GM18873 (cell line): Measurements from ENCODE around the gene PCDHGA1.
"Not testable (repeated sequence)": the region's sequence is repeated elsewhere in the genome, so short reads cannot be mapped to it uniquely, and the experiment has no call there.

Source experiments
- ATAC-seq: cut with Tn5 transposase; IDR thresholded peaks from one replicate; pipeline ENCODE4 v1.9.1; 2021; ENCODE audit warnings: mild to moderate bottlenecking, moderate library complexity, moderate number of reproducible peaks; ENCODE audit not compliant: unreplicated experiment, low FRiP score

Gene PCDHGA1

GRCh38 chr5:141330299-141331080, at the start of gene PCDHGA1:
Gene PCDHGA1, plus strand, starts transcription at chr5:141330514.
- ATAC-seq: no peak

DNA sequence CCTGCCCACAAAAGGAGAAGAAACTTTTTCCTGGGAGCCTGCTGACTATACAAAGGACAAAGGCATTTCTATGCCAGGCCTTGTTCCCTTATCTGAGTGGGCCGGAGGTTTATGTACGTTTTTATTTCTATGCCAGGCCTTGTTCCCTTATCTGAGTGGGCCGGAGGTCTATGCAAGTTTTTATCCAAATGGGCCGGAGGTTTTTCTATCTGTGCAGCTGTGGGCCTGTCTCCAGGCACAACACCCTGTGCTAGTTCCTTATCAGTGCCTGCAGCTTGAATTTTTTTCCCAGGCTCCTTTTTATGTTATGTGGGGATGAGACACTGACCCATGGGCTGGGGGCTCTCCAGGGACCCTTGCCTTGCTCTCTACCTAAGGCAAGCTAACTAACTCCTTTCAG, 31.9 kb upstream of the PCDHGA1 start:
- no peak for ATAC-seq

DNA sequence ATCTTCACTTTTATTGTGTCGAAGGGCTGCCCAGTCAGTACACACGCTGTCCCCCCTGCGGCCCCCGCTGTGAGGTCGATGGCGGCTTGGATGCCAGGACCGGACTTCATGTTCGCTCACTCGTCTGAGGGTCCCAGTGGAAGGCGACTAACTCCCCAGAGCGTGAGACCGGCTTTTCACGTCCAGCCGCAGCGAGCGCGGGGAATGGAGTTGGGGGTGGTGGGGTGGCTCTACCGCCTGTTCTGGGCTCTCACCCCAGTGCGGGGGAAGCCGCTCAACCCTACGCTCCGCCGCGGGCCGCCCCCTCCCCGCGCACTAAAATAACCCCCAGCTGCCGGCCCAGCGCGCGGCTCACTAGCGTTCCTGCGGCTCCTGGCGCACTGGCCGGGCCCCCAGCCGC, 26.6 kb upstream of the PCDHGA1 start, which contains the start of gene SLC25A2:
SLC25A2 (minus strand) TSS at position 294 of the 400 bp plus-strand sequence; CDS start at position 110, 184 bp downstream.
- no peak for ATAC-seq

- no peak for ATAC-seq
Measured at GRCh38 chr5:141306630-141307029, 23.7 kb upstream of the PCDHGA1 start.

GRCh38 chr5:141313711-141314110, 16.6 kb upstream of the PCDHGA1 start:
- ATAC-seq: no peak

DNA sequence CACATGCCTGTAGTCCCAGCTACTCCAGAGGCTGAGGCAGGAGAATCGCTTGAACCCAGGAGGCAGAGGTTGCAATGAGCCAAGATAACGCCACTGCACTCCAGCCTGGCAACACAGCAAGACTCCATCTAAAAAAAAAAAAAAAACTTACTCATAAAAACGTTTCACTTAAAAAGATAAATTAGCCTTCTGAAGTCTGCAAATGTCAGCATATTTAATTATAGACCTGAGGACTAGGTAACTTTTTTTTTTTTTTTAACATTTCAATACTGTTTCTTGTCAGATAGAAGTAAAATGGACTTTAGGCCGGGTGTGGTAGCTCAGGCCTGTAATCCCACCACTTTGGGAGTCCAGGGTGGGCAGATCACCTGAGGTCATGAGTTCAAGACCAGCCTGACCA, 13.4 kb upstream of the PCDHGA1 start:
- not testable (repeated sequence) for ATAC-seq

GRCh38 chr5:141319202-141319601, 11.1 kb upstream of the PCDHGA1 start:
- no peak for ATAC-seq

GRCh38 chr5:141319699-141320098, 10.6 kb upstream of the PCDHGA1 start:
- ATAC-seq: no peak

DNA sequence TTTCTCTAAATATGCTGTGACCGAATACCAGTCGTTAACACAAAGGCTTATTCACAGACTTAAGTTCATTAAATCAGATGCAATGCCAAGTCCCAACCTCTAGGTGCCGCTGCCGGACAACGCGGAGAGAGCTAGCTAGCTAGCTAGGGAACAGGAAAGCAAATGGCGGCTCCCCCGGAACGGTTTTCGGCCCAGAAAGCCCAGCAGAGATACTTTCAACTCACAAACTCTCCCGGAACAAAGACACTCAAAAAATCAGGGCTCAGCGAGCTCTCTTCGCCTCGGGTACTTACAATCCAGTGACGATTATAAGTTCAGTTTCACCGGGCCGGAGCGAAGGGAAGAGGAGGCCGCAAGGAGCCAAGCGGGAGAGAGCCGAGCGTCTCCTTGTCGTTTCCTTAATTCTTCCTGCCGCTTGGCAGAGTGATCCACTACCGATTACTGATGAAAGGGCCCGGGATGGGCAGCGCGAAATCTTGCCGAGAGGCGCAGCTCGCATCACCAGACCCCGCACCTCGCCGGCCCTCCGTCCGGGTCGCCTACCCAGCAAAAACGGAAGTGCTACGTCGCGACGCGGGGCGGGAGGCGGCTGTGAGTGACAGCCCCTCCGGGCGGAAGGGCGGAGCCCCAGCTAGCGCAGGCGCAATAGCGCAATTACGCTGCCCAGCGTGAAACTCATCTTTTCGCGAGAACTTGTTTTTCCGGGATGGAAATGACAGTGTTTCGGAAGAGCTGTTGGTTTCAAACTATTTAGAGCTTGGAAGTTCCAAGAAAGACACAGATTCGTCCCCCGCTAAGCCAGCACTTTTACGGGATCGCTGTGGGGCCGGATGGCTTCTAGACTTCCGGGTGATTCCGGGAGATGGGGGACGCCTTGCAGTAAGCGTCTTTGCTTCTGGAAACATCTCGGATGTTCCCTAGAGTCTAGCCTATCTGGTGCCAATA, 9.8 kb upstream of the PCDHGA1 start, which contains the start of gene TAF7:
TAF7 (minus strand) TSS at position 560 of the 945 bp plus-strand sequence. CDS start 740 bp downstream, outside the sequence.
- ATAC-seq: peak; percentile 83

- ATAC-seq: no peak
Measured at GRCh38 chr5:141322261-141322660, 8.1 kb upstream of the PCDHGA1 start.

- ATAC-seq: peak; percentile 92
Measured at GRCh38 chr5:141326088-141326854, 4.0 kb upstream of the PCDHGA1 start.

GRCh38 chr5:141328231-141328630, 2.1 kb upstream of the PCDHGA1 start:
- ATAC-seq: no peak

DNA sequence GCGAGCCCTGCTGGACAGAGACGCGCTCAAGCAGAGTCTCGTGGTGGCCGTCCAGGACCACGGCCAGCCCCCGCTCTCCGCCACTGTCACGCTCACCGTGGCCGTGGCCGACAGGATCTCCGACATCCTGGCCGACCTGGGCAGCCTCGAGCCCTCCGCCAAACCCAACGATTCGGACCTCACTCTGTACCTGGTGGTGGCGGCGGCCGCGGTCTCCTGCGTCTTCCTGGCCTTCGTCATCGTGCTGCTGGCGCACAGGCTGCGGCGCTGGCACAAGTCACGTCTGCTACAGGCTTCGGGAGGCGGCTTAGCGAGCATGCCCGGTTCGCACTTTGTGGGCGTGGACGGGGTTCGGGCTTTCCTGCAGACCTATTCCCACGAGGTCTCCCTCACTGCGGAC, 2.3 kb downstream of the PCDHGA1 start:
- ATAC-seq: not testable (repeated sequence)

DNA sequence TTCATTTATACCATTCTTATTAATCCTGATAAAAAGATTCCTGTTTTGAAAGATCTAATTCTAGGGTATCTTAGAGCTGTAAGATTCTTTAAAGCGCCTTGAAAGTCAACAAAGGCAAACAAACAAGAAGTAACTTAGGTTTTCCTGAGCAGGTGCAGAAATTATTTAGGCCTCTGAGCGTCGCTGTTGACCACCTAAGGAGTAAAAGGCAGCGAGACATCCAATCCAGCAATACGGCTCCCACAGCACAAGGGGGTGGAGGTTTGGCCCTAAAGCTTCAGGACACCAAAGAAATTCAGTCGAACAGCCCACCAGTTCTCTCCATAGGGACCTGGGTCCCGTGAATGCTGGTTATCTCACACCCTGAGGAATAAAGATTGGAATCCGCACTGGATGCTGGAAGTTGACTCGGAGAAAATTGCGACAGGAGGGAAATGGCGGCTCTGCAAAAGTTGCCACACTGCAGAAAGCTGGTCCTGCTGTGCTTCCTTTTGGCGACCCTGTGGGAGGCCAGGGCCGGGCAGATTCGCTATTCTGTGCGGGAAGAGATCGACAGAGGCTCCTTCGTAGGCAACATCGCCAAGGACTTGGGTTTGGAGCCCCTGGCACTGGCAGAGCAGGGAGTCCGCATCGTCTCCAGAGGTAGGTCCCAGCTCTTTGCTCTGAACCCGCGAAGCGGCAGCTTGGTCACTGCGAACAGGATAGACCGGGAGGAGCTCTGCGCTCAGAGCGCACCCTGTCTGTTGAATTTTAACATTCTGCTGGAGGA, 8.4 kb downstream of the PCDHGA1 start, which contains the start of gene PCDHGA2:
PCDHGA2 (plus strand) TSS at position 223 of the 769 bp plus-strand sequence.
- ATAC-seq: no peak

DNA sequence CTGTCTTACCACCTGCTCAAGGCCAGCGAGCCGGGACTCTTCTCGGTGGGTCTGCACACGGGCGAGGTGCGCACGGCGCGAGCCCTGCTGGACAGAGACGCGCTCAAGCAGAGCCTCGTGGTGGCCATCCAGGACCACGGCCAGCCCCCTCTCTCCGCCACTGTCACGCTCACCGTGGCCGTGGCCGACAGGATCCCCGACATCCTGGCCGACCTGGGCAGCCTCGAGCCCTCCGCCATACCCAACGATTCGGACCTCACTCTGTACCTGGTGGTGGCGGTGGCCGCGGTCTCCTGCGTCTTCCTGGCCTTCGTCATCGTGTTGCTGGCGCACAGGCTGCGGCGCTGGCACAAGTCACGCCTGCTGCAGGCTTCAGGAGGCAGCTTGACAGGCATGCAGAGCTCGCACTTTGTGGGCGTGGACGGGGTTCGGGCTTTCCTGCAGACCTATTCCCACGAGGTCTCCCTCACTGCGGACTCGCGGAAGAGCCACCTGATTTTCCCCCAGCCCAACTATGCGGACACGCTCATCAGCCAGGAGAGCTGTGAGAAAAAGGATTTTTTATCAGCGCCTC, 10.6 kb downstream of the PCDHGA1 start:
- ATAC-seq: not testable (repeated sequence)

DNA sequence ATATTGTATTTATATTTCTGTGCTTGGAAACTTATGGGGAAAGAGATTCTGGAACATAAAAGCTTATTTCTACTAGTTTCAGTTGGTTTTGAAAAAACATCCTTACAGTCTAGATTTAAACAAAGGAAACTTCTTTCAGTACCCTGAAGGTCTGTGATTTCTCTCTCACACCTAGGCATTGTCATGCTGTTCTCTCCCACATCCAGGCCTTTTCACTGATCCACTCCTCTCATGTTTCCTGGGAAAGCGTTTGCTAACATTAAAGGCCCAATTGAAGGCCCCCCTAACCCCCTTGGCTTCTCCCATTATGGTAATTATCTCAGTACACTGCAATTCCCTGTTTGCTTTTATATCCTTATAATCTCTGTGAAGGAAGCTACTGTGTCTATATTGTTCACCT, 12.5 kb downstream of the PCDHGA1 start:
- ATAC-seq: no peak

DNA sequence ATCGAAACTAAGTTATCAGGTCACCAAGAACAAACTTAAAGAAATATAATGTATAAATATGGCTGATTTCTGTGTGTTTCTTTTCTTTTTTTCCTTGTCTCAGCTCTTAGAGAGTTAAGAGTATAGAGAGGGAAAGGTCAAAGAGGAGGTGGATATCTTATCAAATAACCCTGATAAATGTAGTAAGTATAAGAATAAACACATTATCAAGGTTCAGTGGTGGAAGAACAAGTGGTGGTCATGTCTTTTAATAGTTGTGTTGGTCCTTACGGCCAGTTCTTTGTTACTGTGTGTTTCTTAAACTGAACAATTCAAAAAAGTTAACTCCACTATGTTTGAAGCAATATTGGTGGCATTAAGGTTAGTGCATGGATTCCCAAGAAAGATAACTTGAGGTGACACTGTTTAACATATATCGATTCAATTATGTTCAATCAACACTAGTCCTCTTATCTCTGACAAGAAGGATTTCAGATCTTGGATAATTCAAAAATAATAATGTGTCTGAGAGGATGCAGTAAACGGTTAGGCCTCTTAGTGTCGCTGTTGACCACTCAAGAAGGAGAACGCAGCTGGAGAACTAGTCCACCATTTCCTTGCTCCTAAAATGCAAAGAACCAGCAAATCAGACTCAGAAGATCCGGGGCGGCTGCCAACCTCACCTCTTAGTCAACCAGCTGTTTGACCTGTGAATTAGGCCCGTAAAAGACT, 13.1 kb downstream of the PCDHGA1 start, which contains the start of gene PCDHGA3:
PCDHGA3 (plus strand) TSS at position 588 of the 711 bp plus-strand sequence. CDS start 205 bp downstream, outside the sequence.
- ATAC-seq: no peak

- ATAC-seq: no peak
Measured at GRCh38 chr5:141343953-141344463, 13.7 kb downstream of the PCDHGA1 start.
